OCI-LY7 (cell line): ENCODE measurements around the gene TLE1. TPM values are rescaled to one million over a fixed set of nuclear protein-coding genes. Genes with fewer than 3 reads are reported as not detected.

Experiments
- BruUV-seq: library from RNA; stranded (reverse); fragments of 400-500 nt; replicated peaks from 2 replicates; lab custom pipeline; 2021; lab: Mats Ljungman, UMichigan
- CTCF ChIA-PET: fragments of 300-600 bp; sonication (Branson Sonifier 250); formaldehyde crosslinking; loops from one replicate; lab custom pipeline; 2022; ENCODE audit warnings: antibody characterized with exemption; ENCODE audit not compliant: unreplicated experiment; lab: Charles Lee
- POLR2A ChIA-PET: fragments of 300-600 bp; sonication (Branson Sonifier 250); formaldehyde crosslinking; loops from one replicate; lab custom pipeline; 2022; ENCODE audit warnings: antibody characterized with exemption; lab: Charles Lee
- DNase-seq: peaks from one replicate; pipeline ENCODE4 v3.0.0-alpha.2; 2015; ENCODE audit warnings: low spot score
- H2AFZ ChIP-seq: fragments of 200-600 bp; sonication (generic), shearing (Covaris generic); 2 replicates; pipeline ENCODE4 v1.6.1; 2014; ENCODE audit warnings: mild to moderate bottlenecking, antibody characterized with exemption, low read length, moderate library complexity
- H3K27ac ChIP-seq: fragments of 200-600 bp; sonication (generic); 2 replicates; pipeline ENCODE4 v1.5.1; 2014; ENCODE audit warnings: mixed run types, low read depth, mild to moderate bottlenecking, moderate library complexity, low read length, inconsistent platforms; ENCODE audit not compliant: poor library complexity, severe bottlenecking
- H3K36me3 ChIP-seq: fragments of 200-600 bp; sonication (generic); 2 replicates; pipeline ENCODE4 v1.6.1; 2014; ENCODE audit warnings: mild to moderate bottlenecking, antibody characterized with exemption, low read length, moderate library complexity, mixed read lengths; ENCODE audit not compliant: insufficient read depth
- H3K4me1 ChIP-seq: fragments of 200-600 bp; sonication (generic); 2 replicates; pipeline ENCODE4 v1.5.1; 2014; ENCODE audit warnings: mild to moderate bottlenecking, low read length; ENCODE audit not compliant: insufficient read depth, poor library complexity, severe bottlenecking
- H3K4me2 ChIP-seq: fragments of 200-600 bp; sonication (generic); 2 replicates; pipeline ENCODE4 v1.6.1; 2014; ENCODE audit warnings: mild to moderate bottlenecking, low read length
- H3K4me3 ChIP-seq: fragments of 200-600 bp; sonication (generic); 2 replicates; pipeline ENCODE4 v1.5.1; 2014; ENCODE audit warnings: mild to moderate bottlenecking, low read depth, low read length; ENCODE audit not compliant: poor library complexity, severe bottlenecking
- H3K79me2 ChIP-seq: fragments of 200-600 bp; sonication (generic); 2 replicates; pipeline ENCODE4 v1.6.1; 2016; ENCODE audit warnings: low read depth, mild to moderate bottlenecking, low read length, moderate library complexity, mixed read lengths; ENCODE audit not compliant: insufficient read depth
- H3K9me2 ChIP-seq: fragments of 200-600 bp; sonication (generic); 2 replicates; pipeline ENCODE4 v1.6.1; 2016; ENCODE audit warnings: mild to moderate bottlenecking, low read length, mixed read lengths; ENCODE audit not compliant: insufficient read depth
- H3K9me3 ChIP-seq: fragments of 200-600 bp; sonication (generic); 2 replicates; pipeline ENCODE4 v1.6.1; 2014; ENCODE audit warnings: mild to moderate bottlenecking, mixed run types, low read length, mixed read lengths
- H4K20me1 ChIP-seq: fragments of 200-600 bp; sonication (generic); 2 replicates; pipeline ENCODE4 v1.6.1; 2014; ENCODE audit warnings: mild to moderate bottlenecking, antibody characterized with exemption, low read length, moderate library complexity, mixed read lengths; ENCODE audit not compliant: insufficient read depth
- EZH2phosphoT487 ChIP-seq: fragments of 200-600 bp; sonication (generic); IDR thresholded peaks from 2 replicates; pipeline ENCODE4 v1.6.1; 2018; ENCODE audit warnings: low read depth, borderline replicate concordance, mild to moderate bottlenecking, mixed run types, antibody characterized with exemption, low read length, moderate library complexity, mixed read lengths
- intact Hi-C: fragments of 100-400 bp; cut with micrococcal nuclease; formaldehyde crosslinking; loops from one replicate; pipeline ENCODE4 v1.10.0; 2022; ENCODE audit not compliant: unreplicated experiment
- total RNA-seq, 2 experiments: library from RNA; depleted of rRNA in 1 of 2; stranded (reverse); fragments of >200 nt in 1 of 2; shearing (Covaris generic) in 1 of 2; gene quantifications; 2 replicates each; pipeline ENCODE4 v1.2.3, GENCODE V29; 2014 to 2022
- TF ChIP-seq, protein P1 (sequence below): fragments of 200-600 bp; sonication (generic); conservative IDR thresholded peaks from 2 replicates; pipeline ENCODE4 v1.5.1; 2014; ENCODE audit warnings: mild to moderate bottlenecking, antibody characterized with exemption, low read length, moderate library complexity, mixed read lengths

TLE1 gene
- total RNA-seq, 2 experiments from 2014 or later = 0.13 TPM; not detected in 1

DNA sequence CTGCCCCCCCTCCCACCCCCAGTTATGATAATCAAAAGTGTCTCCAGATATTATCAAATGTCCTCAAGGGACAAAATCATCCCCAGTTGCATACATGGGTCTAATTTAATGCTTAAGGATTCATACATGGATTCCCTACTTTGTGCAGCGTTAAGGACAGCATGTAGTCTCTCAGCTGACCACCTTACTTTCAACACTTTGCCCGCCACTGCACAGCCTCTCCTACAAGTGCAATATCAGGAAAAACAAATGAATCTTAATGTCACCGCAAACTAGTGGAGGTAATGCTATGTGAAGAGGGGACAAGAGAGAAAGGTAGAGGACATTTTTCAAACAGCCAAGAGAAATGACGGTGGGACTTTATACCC lies 78.6 kb downstream of the TLE1 start:
- Histone ChIP-seq H3K27ac (no peak overlapping the region), H3K79me2 (no peaks in the 10 kb centered on the region), H4K20me1 (no peaks in the 10 kb centered on the region), H3K4me2 (no peak overlapping the region), H3K4me1 (no peaks in the 10 kb centered on the region), H3K9me3 (no peaks in the 10 kb centered on the region), H3K4me3 (no peak overlapping the region), H3K36me3 (no peaks in the 10 kb centered on the region), H3K9me2 (no peaks in the 10 kb centered on the region), H2AFZ (no peak overlapping the region)
- no peak for DNase-seq
- intact Hi-C loops = no loop called here
- no TSS peak for BruUV-seq
- CTCF ChIA-PET = no interaction called here
- POLR2A ChIA-PET = no interaction called here
- TF ChIP-seq, protein P1, sequence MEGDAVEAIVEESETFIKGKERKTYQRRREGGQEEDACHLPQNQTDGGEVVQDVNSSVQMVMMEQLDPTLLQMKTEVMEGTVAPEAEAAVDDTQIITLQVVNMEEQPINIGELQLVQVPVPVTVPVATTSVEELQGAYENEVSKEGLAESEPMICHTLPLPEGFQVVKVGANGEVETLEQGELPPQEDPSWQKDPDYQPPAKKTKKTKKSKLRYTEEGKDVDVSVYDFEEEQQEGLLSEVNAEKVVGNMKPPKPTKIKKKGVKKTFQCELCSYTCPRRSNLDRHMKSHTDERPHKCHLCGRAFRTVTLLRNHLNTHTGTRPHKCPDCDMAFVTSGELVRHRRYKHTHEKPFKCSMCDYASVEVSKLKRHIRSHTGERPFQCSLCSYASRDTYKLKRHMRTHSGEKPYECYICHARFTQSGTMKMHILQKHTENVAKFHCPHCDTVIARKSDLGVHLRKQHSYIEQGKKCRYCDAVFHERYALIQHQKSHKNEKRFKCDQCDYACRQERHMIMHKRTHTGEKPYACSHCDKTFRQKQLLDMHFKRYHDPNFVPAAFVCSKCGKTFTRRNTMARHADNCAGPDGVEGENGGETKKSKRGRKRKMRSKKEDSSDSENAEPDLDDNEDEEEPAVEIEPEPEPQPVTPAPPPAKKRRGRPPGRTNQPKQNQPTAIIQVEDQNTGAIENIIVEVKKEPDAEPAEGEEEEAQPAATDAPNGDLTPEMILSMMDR = no peak
- no peak for TF ChIP-seq EZH2phosphoT487

DNA sequence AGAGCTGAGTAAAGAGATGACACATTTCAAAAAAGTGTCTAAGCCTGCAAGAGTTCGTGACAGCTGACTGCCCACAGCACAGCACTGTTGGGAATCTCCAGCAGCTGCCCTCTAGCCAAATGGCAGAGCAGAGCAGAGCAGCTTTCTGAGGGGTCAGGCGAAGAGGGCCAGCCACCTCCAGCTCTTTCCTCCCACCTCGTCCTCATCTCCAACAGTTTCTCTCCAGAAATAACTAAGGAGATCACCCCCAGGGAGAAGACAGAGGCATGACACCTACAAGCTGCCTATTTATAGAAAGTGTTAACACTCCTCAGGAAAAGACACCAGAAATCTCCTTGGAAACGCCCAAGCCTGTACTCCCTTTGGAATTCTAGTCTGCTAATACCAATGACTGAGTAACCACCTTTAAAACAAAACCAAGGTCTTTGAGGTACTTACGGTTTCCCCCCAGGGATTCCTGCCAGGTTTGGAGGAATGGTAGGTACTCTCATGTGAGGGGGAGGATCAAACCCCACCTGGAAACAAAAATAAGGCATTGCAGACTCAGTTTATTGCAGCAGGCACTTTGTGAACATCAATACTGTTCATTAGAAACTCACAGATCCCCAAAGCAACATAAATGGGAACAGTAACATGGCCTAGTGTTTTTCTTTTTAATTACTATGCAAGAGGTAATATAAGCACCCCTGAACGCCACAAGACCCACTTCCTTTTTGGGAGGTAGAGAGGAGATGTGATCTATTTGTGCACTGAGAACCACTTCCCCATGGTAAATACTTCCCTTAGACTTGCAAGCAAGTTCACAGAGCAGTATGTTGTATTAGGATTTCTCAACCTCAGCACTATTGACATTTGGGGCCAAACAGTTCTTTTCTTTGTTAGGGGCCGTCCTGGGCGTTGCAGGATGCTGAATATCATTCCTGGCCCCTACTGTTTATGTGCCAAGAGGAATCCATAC lies 79.3 kb downstream of the TLE1 start:
- Histone ChIP-seq H3K27ac (no peak overlapping the region), H3K4me2 (no peak overlapping the region), H3K9me3 (no peaks in the 10 kb centered on the region), H2AFZ (no peak overlapping the region), H4K20me1 (no peaks in the 10 kb centered on the region), H3K4me1 (no peaks in the 10 kb centered on the region), H3K9me2 (no peaks in the 10 kb centered on the region), H3K36me3 (no peaks in the 10 kb centered on the region), H3K79me2 (no peaks in the 10 kb centered on the region), H3K4me3 (no peak overlapping the region)
- DNase-seq = no peak
- intact Hi-C loops = no loop called here
- ChIA-PET CTCF (no interaction called here), POLR2A (no interaction called here)
- TF ChIP-seq, protein P1 = no peak
- no peak for TF ChIP-seq EZH2phosphoT487
- BruUV-seq = no TSS peak

DNA sequence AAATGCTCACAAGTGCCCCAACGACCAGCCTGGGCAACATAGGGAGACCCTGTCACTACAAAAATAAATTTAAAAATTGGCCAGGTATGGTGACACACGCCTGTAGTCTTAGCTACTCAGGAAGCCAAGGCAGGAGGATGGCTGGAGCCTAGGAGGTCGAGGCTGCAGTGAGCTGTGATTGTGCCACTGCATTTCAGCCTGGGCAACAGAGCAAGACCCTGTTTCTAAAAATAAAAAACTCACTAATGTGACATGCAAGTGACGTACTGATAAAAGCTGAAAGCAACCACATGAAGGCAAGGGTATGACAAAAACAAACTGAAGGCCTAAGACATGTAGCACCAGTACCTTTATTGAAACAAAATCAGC lies 81.1 kb downstream of the TLE1 start:
- H3K9me2 ChIP-seq = no peaks in the 10 kb centered on the region
- H2AFZ ChIP-seq = no peak overlapping the region
- POLR2A ChIA-PET = no interaction called here
- no peak for DNase-seq
- H3K4me3 ChIP-seq = no peak overlapping the region
- no peaks in the 10 kb centered on the region for H3K36me3 ChIP-seq
- CTCF ChIA-PET = no interaction called here
- BruUV-seq = no TSS peak
- no peak overlapping the region for H3K4me2 ChIP-seq
- H3K4me1 ChIP-seq = no peaks in the 10 kb centered on the region
- no peaks in the 10 kb centered on the region for H4K20me1 ChIP-seq
- intact Hi-C loops = no loop called here
- no peak for TF ChIP-seq EZH2phosphoT487
- TF ChIP-seq, protein P1 = no peak
- H3K9me3 ChIP-seq = no peaks in the 10 kb centered on the region
- H3K79me2 ChIP-seq = no peaks in the 10 kb centered on the region
- no peak overlapping the region for H3K27ac ChIP-seq
